ENCODE data around the gene CLK4.

The CLK4 gene

GRCh38 chr5:178627259-178627598 is 379 bp upstream of the CLK4 start:
- H3K14ac ChIP-seq (ENCODE audit: low read length): no peak overlapping the region
- no peak overlapping the region for H3K27ac ChIP-seq (replicated peaks; ENCODE audit: low read length)
- H2BK12ac ChIP-seq (ENCODE audit: low read length): no peak overlapping the region
- no peak overlapping the region for H2BK5ac ChIP-seq (ENCODE audit: low read length)
- peak overlapping the region; percentile 78 for H2AK5ac ChIP-seq (ENCODE audit: low read depth, low read length)
- H3K79me1 ChIP-seq (ENCODE audit: low read depth, low read length): peaks cover 2% of the 10 kb centered on the region
- no peak overlapping the region for H2BK15ac ChIP-seq (ENCODE audit: low read length)
- peak overlapping the region; percentile 30 for H4K8ac ChIP-seq (ENCODE audit: low read depth, low read length)
- no CpG with 5 or more reads among the region's 20 CpGs for WGBS, 2 donors (ENCODE audit: extremely low coverage in 2 of 2, insufficient read length in 2 of 2, insufficient replicate concordance in 1 of 2)
- H3K9ac ChIP-seq (ENCODE audit: low read depth, low read length, poor library complexity): no peak overlapping the region
- H3K27me3 ChIP-seq (ENCODE audit: control insufficient read depth in 3 of 3, insufficient read depth in 3 of 3, low read depth in 1 of 3, low read length in 3 of 3): no peaks in the 10 kb centered on the region
- peak overlapping the region; percentile 96 for H2AFZ ChIP-seq (ENCODE audit: low read length)
- DNase-seq (ENCODE audit: low spot score): no peak
- no peak overlapping the region for H2BK120ac ChIP-seq (ENCODE audit: low read depth, low read length)
- H3K4me2 ChIP-seq (ENCODE audit: insufficient read depth, low read length, poor library complexity, severe bottlenecking): peak overlapping the region; percentile 44
- peaks cover 2 to 7% of the 10 kb centered on the region in 2 donors for H3K4me1 ChIP-seq (ENCODE audit: control insufficient read depth in 2 of 2, insufficient read depth in 1 of 2, low read depth in 1 of 2, low read length in 2 of 2)
- no peak overlapping the region for H3K23ac ChIP-seq (ENCODE audit: low read depth, low read length, poor library complexity)
- H3K4me3 ChIP-seq (ENCODE audit: low read length in 2 of 2): peak overlapping the region; percentile 78 to 97
- H3K4ac ChIP-seq (ENCODE audit: low read length): peak overlapping the region; percentile 87
- no peak overlapping the region for H4K91ac ChIP-seq (ENCODE audit: low read depth, low read length, poor library complexity)
- H3K36me3 ChIP-seq (replicated peaks in 1 of 2; ENCODE audit: control insufficient read depth in 2 of 2, insufficient read depth in 2 of 2, low read length in 2 of 2): peaks cover 2 to 14% of the 10 kb centered on the region in 2 donors
- peaks cover 1 to 11% of the 10 kb centered on the region in 2 donors for H3K9me3 ChIP-seq (replicated peaks in 1 of 2; ENCODE audit: control insufficient read depth in 2 of 2, insufficient read depth in 1 of 2, low read depth in 1 of 2, low read length in 2 of 2)
- peak overlapping the region; percentile 98 for H3K18ac ChIP-seq (ENCODE audit: low read length)

GRCh38 chr5:178625679-178626483 is 969 bp downstream of the CLK4 start:
- Histone ChIP-seq H3K14ac (ENCODE audit: low read length) (no peak overlapping the region), H2AFZ (ENCODE audit: low read length) (peak overlapping the region; percentile 96), H2BK15ac (ENCODE audit: low read length) (no peak overlapping the region), H2BK120ac (ENCODE audit: low read depth, low read length) (no peak overlapping the region), H3K4me2 (ENCODE audit: insufficient read depth, low read length, poor library complexity, severe bottlenecking) (peak overlapping the region; percentile 59), H2BK5ac (ENCODE audit: low read length) (peak overlapping the region; percentile 33), H3K9me3 (replicated peaks in 1 of 2; ENCODE audit: control insufficient read depth in 2 of 2, insufficient read depth in 1 of 2, low read depth in 1 of 2, low read length in 2 of 2) (peaks cover 1 to 18% of the 10 kb centered on the region in 2 donors), H4K91ac (ENCODE audit: low read depth, low read length, poor library complexity) (no peak overlapping the region), H3K9ac (ENCODE audit: low read depth, low read length, poor library complexity) (peak overlapping the region; percentile 80), H2AK5ac (ENCODE audit: low read depth, low read length) (no peak overlapping the region), H3K4ac (ENCODE audit: low read length) (no peak overlapping the region), H2BK12ac (ENCODE audit: low read length) (no peak overlapping the region), H3K23ac (ENCODE audit: low read depth, low read length, poor library complexity) (no peak overlapping the region), H3K27ac (replicated peaks; ENCODE audit: low read length) (peak overlapping the region; percentile 89), H3K27me3 (ENCODE audit: control insufficient read depth in 3 of 3, insufficient read depth in 3 of 3, low read depth in 1 of 3, low read length in 3 of 3) (no peaks in the 10 kb centered on the region), H4K8ac (ENCODE audit: low read depth, low read length) (no peak overlapping the region), H3K36me3 (replicated peaks in 1 of 2; ENCODE audit: control insufficient read depth in 2 of 2, insufficient read depth in 2 of 2, low read length in 2 of 2) (peaks cover 3 to 27% of the 10 kb centered on the region in 2 donors), H3K18ac (ENCODE audit: low read length) (peak overlapping the region; percentile 98), H3K4me3 (ENCODE audit: low read length in 2 of 2) (peak overlapping the region; percentile 97 to 99), H3K4me1 (ENCODE audit: control insufficient read depth in 2 of 2, insufficient read depth in 1 of 2, low read depth in 1 of 2, low read length in 2 of 2) (peaks cover 2 to 7% of the 10 kb centered on the region in 2 donors), H3K79me1 (ENCODE audit: low read depth, low read length) (peaks cover 2% of the 10 kb centered on the region)
- no peak for DNase-seq (ENCODE audit: low spot score)
- WGBS, 2 donors (ENCODE audit: extremely low coverage in 2 of 2, insufficient read length in 2 of 2, insufficient replicate concordance in 1 of 2): no CpG with 5 or more reads among the region's 23 CpGs

- Histone ChIP-seq H3K27me3 (ENCODE audit: control insufficient read depth in 3 of 3, insufficient read depth in 3 of 3, low read depth in 1 of 3, low read length in 3 of 3) (no peaks in the 10 kb centered on the region), H2BK120ac (ENCODE audit: low read depth, low read length) (no peak overlapping the region), H2BK15ac (ENCODE audit: low read length) (no peak overlapping the region), H2AK5ac (ENCODE audit: low read depth, low read length) (no peak overlapping the region), H2BK12ac (ENCODE audit: low read length) (no peak overlapping the region), H3K9me3 (replicated peaks in 1 of 2; ENCODE audit: control insufficient read depth in 2 of 2, insufficient read depth in 1 of 2, low read depth in 1 of 2, low read length in 2 of 2) (peaks cover 1 to 18% of the 10 kb centered on the region in 2 donors), H3K9ac (ENCODE audit: low read depth, low read length, poor library complexity) (no peak overlapping the region), H3K4me1 (ENCODE audit: control insufficient read depth in 2 of 2, insufficient read depth in 1 of 2, low read depth in 1 of 2, low read length in 2 of 2) (peaks cover 2 to 7% of the 10 kb centered on the region in 2 donors), H3K4me2 (ENCODE audit: insufficient read depth, low read length, poor library complexity, severe bottlenecking) (peak overlapping the region; percentile 59), H4K8ac (ENCODE audit: low read depth, low read length) (no peak overlapping the region), H2AFZ (ENCODE audit: low read length) (peak overlapping the region; percentile 26), H3K4ac (ENCODE audit: low read length) (no peak overlapping the region), H2BK5ac (ENCODE audit: low read length) (no peak overlapping the region), H3K79me1 (ENCODE audit: low read depth, low read length) (peaks cover 2% of the 10 kb centered on the region), H4K91ac (ENCODE audit: low read depth, low read length, poor library complexity) (no peak overlapping the region), H3K23ac (ENCODE audit: low read depth, low read length, poor library complexity) (no peak overlapping the region), H3K4me3 (ENCODE audit: low read length in 2 of 2) (peak overlapping the region in 1 of 2 donors; percentile 97), H3K36me3 (replicated peaks in 1 of 2; ENCODE audit: control insufficient read depth in 2 of 2, insufficient read depth in 2 of 2, low read length in 2 of 2) (peaks cover 3 to 37% of the 10 kb centered on the region in 2 donors), H3K27ac (replicated peaks; ENCODE audit: low read length) (no peak overlapping the region), H3K18ac (ENCODE audit: low read length) (no peak overlapping the region), H3K14ac (ENCODE audit: low read length) (no peak overlapping the region)
- no peak for DNase-seq (ENCODE audit: low spot score)
- no CpG with 5 or more reads among the region's 15 CpGs for WGBS, 2 donors (ENCODE audit: extremely low coverage in 2 of 2, insufficient read length in 2 of 2, insufficient replicate concordance in 1 of 2)
Measured at GRCh38 chr5:178624631-178625546, 2.0 kb downstream of the CLK4 start.

Data from neuronal stem cell (in vitro differentiated cells).